Retinal pigment epithelial cell (primary cell): Measurements from ENCODE around the gene DYNC1LI1.

ENCODE experiments used
- DNase-seq: peaks from one replicate; pipeline ENCODE4 v3.0.0-alpha.2; 2010; ENCODE audit warnings: low read depth
- H3K4me3 ChIP-seq: 2 replicates; pipeline ENCODE4 v1.5.1; 2011; ENCODE audit warnings: mild to moderate bottlenecking, low read length, control low read depth, moderate library complexity
- TF ChIP-seq, protein P1 (sequence below): conservative IDR thresholded peaks from 2 replicates; pipeline ENCODE4 v1.5.1; 2011; ENCODE audit warnings: low read depth, low read length, control low read depth, inconsistent platforms

DYNC1LI1 gene

DNA sequence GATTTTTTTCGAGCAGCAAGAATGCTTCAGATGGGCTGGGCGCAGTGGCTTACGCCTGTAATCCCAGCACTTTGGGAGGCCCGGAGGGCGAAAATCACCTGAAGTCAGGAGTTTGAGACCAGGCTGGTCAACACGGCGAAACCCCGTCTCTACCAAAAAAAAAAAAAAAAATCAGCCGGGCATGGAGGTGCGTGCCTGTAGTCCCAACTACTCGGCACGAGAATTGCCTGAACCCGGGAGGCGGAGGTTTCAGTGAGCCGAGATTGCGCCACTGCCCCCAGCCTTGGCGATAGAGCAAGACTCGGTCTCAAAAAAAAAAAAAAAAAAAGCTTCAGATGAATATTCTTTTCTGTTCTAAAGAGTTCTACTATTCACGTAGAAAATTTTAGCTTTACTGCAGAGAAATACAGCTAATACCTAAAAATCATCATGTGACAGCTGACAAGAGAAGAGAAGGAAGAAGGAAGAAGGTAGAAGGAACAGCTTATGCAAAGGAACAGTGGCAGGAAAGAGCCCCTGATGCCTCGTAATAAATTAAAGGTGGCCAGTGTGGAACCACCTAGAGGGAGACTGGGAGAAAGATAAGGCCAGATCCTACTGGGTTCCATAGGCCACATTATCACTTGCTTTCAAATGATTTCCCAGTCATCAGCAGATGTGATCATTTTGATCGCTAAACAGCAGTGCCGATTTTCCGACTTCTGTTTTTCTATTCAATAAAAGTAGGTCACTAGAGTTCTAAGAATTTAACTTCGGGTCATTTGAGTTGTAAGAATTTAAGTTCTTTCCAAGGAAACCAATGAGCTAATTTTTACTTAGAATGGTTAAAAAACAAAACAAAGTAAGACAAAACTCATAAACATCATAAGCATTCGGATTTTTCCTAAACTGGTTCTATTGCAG is 69.5 kb downstream of the DYNC1LI1 start:
- DNase-seq = no peak
- peak overlapping the region; percentile 97 for H3K4me3 ChIP-seq
- TF ChIP-seq, protein P1, sequence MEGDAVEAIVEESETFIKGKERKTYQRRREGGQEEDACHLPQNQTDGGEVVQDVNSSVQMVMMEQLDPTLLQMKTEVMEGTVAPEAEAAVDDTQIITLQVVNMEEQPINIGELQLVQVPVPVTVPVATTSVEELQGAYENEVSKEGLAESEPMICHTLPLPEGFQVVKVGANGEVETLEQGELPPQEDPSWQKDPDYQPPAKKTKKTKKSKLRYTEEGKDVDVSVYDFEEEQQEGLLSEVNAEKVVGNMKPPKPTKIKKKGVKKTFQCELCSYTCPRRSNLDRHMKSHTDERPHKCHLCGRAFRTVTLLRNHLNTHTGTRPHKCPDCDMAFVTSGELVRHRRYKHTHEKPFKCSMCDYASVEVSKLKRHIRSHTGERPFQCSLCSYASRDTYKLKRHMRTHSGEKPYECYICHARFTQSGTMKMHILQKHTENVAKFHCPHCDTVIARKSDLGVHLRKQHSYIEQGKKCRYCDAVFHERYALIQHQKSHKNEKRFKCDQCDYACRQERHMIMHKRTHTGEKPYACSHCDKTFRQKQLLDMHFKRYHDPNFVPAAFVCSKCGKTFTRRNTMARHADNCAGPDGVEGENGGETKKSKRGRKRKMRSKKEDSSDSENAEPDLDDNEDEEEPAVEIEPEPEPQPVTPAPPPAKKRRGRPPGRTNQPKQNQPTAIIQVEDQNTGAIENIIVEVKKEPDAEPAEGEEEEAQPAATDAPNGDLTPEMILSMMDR = no peak

DNA sequence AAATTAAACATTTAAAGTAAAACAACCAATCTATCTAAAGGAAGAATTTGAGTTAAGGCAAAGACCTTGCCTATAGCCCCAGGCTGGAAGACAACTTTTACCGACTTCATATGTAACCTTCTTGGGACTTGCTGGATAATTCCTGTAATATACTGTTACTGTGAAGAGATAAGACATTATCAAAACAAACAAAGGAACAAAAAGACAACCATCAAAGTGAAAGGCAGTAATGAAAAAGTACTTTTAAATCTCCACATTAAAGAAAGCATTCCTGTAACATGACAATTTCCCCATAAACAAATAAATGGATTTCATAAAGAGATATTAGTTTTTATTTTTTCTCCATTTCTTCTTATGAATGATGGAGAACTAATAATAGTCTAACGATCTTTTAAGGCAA is 70.4 kb downstream of the DYNC1LI1 start:
- no peak for DNase-seq
- TF ChIP-seq, protein P1 = no peak
- no peak overlapping the region for H3K4me3 ChIP-seq

DNA sequence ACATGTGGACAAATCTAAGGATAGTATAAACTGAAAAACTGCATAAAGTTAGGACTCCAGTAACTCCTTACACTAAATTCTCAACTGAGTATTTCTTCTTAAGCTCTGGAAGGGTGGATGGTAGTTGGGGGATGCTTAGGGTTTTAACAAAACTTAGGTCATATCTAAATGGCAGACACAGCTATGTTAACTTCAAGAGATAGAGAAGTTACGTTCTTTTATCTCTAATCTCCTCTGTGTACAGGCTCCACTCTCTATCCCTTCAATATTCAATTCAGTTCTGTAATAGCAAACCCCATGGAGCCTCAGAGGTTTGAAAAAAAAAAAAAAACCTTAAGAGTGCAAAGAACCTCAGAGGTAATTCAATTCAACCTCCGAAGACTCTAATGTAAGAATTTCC is 71.1 kb downstream of the DYNC1LI1 start:
- TF ChIP-seq, protein P1 = no peak
- no peak overlapping the region for H3K4me3 ChIP-seq
- no peak for DNase-seq

DNA sequence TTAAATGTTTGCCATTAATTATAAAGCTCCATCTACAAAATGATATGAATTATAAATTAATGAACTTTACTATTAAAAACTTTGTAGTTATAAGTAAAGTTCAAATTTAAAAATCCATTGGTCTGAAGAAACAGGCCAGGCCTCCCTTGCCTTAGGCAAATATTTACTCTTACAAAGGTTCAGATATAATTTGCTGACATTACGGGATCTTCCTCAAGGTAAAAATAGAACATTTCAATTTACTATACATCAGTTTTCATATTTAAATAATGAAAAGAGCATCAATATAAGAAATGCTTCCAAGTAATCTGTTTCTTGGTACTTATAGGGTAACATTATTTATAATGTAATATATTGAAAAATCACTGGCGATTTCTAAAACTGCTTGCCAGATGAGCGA is 71.7 kb downstream of the DYNC1LI1 start:
- no peak for DNase-seq
- no peak overlapping the region for H3K4me3 ChIP-seq
- TF ChIP-seq, protein P1 = no peak

DNA sequence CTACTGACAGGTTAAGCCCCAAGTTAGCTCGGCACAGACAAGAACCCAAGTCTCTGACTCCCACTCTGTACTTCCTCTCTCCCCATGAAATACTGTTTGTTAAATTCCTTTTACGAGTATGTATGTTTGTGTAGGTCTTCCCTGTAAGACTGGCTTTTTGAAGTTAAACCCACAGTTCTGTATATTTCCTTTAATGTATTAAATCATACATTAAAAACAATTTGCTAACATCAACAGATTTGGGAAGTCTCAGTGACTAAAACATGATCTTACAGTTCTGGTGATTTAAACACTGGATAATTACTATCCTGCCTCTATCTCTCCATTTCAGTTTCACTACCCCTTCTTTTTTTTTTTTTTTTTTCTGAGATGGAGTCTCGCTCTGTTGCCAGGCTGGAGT is 72.4 kb downstream of the DYNC1LI1 start:
- TF ChIP-seq, protein P1 = no peak
- no peak for DNase-seq
- H3K4me3 ChIP-seq = no peak overlapping the region

DNA sequence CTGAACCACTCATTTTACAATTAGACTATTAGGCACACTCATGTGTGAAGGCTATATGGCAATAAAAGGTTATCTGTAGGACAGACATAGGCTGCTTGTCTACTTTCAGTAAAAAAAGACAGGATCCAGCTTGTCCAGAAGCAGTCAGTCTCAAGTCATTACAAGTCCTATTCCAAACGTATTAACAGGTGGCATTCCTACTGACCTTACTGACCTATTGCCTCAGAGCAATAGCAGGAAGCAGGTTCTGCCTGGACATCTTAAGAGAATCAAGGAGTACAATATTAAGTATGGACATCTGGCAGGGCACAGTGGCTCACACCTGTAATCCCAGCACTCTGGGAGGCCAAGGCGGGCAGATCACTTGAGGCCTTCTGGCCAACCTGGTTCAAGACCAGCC is 75.0 kb downstream of the DYNC1LI1 start:
- no peak overlapping the region for H3K4me3 ChIP-seq
- no peak for DNase-seq
- TF ChIP-seq, protein P1 = no peak

DNA sequence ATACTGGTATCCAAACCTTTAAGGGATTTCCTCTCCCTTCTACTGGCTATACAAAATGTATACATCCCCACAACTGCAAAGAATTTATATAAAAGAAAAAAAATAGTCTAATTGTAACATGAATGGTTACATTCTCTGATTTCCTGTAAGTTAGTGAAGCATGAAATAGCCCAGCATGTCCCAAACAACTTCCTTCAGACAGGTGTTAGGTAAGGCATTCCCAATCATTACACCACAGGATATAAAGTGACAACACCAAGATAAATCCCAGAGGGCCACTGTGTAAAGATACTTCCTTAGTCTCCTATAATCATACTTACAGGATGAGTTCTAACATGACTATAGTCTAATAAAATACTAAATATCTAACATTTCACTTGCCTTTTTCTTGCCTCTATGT is 75.6 kb downstream of the DYNC1LI1 start:
- H3K4me3 ChIP-seq = no peak overlapping the region

More for the DNA sequence above, 75.6 kb downstream of the DYNC1LI1 start:
- no peak for DNase-seq
- TF ChIP-seq, protein P1 = no peak
